GM19455 (cell line): Measurements from ENCODE around the gene FOXQ1.

Experiments used
- ATAC-seq: cut with Tn5 transposase; IDR thresholded peaks from one replicate; pipeline ENCODE4 v1.9.1; 2021; ENCODE audit not compliant: unreplicated experiment

FOXQ1 gene

GRCh38 chr6:1311400-1312202, at the start of gene FOXQ1:
Gene FOXQ1, plus strand, starts transcription at chr6:1312098. Its CDS starts 607 bp downstream, at chr6:1312705.
- no peak for ATAC-seq

- ATAC-seq = no peak
Measured at GRCh38 chr6:1262704-1263038, 49.2 kb upstream of the FOXQ1 start.

- no peak for ATAC-seq
Measured at GRCh38 chr6:1263039-1263849, 48.7 kb upstream of the FOXQ1 start.

- ATAC-seq = no peak
Measured at GRCh38 chr6:1263850-1264377, 48.0 kb upstream of the FOXQ1 start.

GRCh38 chr6:1264619-1265445, 47.1 kb upstream of the FOXQ1 start:
- no peak for ATAC-seq

- no peak for ATAC-seq
Measured at GRCh38 chr6:1266686-1267056, 45.2 kb upstream of the FOXQ1 start.

- no peak for ATAC-seq
Measured at GRCh38 chr6:1267057-1267732, 44.7 kb upstream of the FOXQ1 start.

- no peak for ATAC-seq
Measured at GRCh38 chr6:1267790-1268762, 43.8 kb upstream of the FOXQ1 start.

- ATAC-seq = no peak
Measured at GRCh38 chr6:1271071-1271763, 40.7 kb upstream of the FOXQ1 start.

- ATAC-seq = no peak
Measured at GRCh38 chr6:1278061-1278720, 33.7 kb upstream of the FOXQ1 start.

GRCh38 chr6:1279065-1279464, 32.8 kb upstream of the FOXQ1 start:
- no peak for ATAC-seq

GRCh38 chr6:1280666-1281300, 31.1 kb upstream of the FOXQ1 start:
- ATAC-seq = no peak

- ATAC-seq = no peak
Measured at GRCh38 chr6:1281746-1282145, 30.2 kb upstream of the FOXQ1 start.

GRCh38 chr6:1283501-1283900, 28.4 kb upstream of the FOXQ1 start:
- ATAC-seq = no peak

- no peak for ATAC-seq
Measured at GRCh38 chr6:1285556-1285955, 26.3 kb upstream of the FOXQ1 start.

- ATAC-seq = no peak
Measured at GRCh38 chr6:1285956-1286355, 25.9 kb upstream of the FOXQ1 start.

GRCh38 chr6:1287103-1287591, 24.8 kb upstream of the FOXQ1 start:
- ATAC-seq = no peak

GRCh38 chr6:1290086-1290485, 21.8 kb upstream of the FOXQ1 start:
- no peak for ATAC-seq
